Raji (cell line): ENCODE data around the gene SHMT1.

Experiments
- POLR2A ChIP-seq: IDR thresholded peaks from 2 replicates; pipeline ENCODE4 v1.6.1; 2011; ENCODE audit warnings: low read depth, low read length, control low read depth; ENCODE audit not compliant: insufficient read depth

The SHMT1 gene

DNA sequence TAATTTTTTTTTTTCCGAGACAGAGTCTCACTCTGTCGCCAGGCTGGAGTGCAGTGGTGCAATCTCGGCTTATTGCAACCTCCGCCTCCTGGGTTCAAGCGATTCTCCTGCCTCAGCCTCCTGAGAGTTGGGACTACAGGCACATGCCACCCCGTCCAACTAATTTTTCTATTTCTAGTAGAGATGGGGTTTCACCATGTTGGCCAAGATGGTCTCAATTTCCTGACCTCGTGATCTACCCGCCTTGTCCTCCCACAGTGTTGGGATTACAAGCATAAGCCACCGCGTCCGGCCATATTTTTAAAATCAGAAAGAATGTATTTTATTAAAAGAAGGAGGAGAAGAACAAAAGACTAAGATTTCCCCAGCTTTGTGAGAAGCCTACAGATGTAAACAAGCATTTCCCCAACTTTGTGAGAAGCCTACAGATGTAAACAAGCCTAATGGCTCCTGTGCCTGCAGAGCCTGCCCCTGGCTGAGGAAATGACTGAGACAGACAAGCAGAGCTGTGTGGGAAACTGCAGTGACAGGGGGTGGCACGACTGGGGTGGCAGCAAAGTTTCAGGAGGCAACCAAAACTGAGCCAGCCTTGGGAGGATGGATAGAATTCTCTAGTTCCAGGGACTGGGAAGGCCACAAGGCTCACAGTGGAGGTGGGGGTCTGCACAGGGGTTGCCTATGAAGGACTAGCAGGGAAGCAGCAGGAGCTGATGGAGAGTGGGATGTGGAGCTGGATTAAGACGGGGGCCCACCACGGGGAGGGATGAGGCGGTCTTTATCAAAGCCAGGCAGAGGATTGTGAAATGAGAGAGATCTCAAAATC, 71.4 kb downstream of the SHMT1 start:
- TF ChIP-seq POLR2A = no peak

DNA sequence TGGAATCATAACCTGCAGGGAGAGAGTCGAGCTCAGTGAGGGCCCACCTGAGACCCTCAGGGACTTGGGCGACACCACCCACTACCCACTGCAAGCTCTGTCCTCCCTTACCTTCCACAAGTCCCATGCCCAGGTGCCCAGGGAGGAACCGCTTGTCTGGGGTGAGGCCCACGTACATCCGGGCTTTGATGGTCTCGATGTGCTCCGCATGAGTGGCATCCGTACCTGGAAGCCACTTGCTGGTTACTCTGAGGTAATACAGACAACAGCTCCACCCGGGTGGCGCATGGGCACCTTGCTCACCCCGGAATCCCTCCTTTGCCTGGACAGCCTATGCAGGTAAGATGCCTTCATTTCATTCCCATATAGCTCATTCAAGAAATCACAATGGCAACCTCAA, 78.1 kb downstream of the SHMT1 start:
- TF ChIP-seq POLR2A = no peak

DNA sequence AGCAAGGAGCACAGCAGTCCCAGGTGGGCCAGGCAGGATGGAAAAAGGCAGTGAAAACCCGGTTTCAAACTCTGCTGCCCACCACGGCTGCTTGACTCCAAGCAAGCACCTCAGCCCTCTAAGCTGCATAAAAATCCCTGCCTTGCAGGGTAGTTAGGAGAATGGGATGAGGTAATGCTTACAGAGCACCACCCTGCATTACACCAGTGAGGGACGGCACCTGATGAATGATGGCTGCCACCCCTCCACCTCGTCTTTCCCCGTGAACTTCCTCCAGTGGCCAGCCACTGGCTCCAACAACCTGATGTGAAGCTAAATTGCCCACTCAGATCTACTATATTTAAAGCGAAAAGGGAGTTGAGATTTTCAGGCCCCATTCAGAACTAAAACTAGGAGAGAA, 81.6 kb downstream of the SHMT1 start:
- no peak for TF ChIP-seq POLR2A

DNA sequence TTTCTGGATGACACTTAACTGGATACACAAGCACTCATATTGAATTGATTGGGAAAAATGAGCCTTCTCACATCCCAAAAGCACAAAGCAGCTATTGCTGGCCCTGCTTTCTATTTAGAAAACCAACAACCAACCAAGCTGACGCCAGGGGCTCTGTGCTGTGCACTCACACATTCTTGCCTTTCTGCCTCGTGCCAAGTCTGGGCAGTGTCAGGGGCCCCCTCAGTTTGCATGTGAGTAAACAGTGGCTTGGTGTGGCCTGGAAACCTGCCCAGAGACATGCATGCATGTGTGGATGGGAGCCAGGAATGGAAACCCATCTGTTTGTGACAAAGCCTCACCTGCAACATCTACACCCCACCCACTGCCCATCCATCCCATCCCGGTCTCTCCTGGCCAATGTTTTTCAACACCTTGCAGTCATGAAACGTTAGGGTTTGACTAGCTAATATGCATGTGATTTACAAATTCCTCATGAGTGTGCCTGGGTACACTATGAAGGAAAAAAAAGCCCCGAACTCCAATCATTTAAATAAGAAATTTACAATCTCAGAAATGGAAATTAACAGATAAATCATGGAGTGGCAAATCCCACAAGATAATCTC, 82.5 kb downstream of the SHMT1 start:
- TF ChIP-seq POLR2A = no peak

DNA sequence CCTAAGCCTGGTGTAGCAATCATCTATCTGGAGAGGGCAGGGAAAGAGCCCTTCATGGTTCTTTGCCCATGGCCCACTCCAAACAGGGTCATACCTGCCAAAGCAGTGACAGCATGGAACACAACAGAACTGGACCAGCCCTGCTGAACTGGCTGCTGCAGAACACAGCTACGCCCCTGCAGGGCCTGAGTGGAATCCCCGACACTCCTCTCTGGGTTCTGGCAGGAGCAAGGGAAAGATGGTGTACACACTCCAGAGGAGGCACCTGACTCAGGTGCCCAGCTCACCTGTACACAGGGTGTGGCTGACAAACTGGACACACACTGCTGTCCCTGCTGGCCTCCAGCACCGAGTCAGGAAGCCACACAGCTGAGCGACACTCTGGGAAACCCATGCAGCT, 83.1 kb downstream of the SHMT1 start:
- TF ChIP-seq POLR2A = no peak

DNA sequence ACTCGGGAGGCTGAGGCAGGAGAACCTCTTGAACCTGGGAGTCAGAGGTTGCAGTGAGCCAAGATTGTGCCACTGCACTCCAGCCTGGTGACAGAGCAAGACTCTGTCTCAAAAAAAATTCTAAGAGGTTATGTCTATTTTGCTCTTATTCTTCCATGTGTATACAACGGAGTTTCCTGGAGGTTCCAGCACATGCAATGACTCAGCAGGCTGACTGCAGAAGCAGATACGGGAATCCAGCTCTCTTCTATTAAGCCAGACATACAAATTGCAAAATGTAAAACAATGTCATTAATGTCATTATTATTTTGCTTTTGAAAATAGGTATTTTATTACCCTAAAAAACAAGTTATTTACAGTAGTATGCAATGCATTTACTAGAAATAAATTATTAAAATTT, 84.5 kb downstream of the SHMT1 start:
- no peak for TF ChIP-seq POLR2A
